Smooth muscle cell (in vitro differentiated cells): Measurements from ENCODE around the gene RILP. TPM values are rescaled to one million over a fixed set of nuclear protein-coding genes. Genes with fewer than 3 reads are reported as not detected.

Source experiments
- DNase-seq: peaks from one replicate; lab custom pipeline; 2025; ENCODE audit not compliant: unreplicated experiment; lab: John Stamatoyannopoulos, UW
- H2AFZ ChIP-seq: fragments of 200-600 bp; sonication (generic); 2 replicates; pipeline ENCODE4 v1.6.0; 2016; ENCODE audit warnings: antibody characterized with exemption, low read depth, mild to moderate bottlenecking
- H3F3A ChIP-seq: fragments of 200-600 bp; sonication (generic); 2 replicates; pipeline ENCODE4 v1.6.0; 2017; ENCODE audit warnings: antibody characterized with exemption, low read depth
- H3K27ac ChIP-seq: fragments of 200-600 bp; sonication (generic); 2 replicates; pipeline ENCODE4 v1.5.1; 2016; ENCODE audit warnings: low read depth, mild to moderate bottlenecking
- H3K27me3 ChIP-seq: fragments of 200-600 bp; sonication (generic); 2 replicates; pipeline ENCODE4 v1.6.1; 2016; ENCODE audit warnings: low read depth, mild to moderate bottlenecking
- H3K36me3 ChIP-seq: fragments of 200-600 bp; sonication (generic); 2 replicates; pipeline ENCODE4 v1.5.1; 2016; ENCODE audit warnings: low read depth
- H3K4me1 ChIP-seq: fragments of 200-600 bp; sonication (generic); 2 replicates; pipeline ENCODE4 v1.5.1; 2016; ENCODE audit warnings: low read depth
- H3K4me2 ChIP-seq: fragments of 200-600 bp; sonication (generic); 2 replicates; pipeline ENCODE4 v1.6.0; 2016; ENCODE audit warnings: mild to moderate bottlenecking
- H3K4me3 ChIP-seq: fragments of 200-600 bp; sonication (generic); 2 replicates; pipeline ENCODE4 v1.5.1; 2016; ENCODE audit warnings: mild to moderate bottlenecking
- H3K79me2 ChIP-seq: fragments of 200-600 bp; sonication (generic); 2 replicates; pipeline ENCODE4 v1.6.0; 2016; ENCODE audit warnings: low read depth, mild to moderate bottlenecking
- H3K9ac ChIP-seq: fragments of 200-600 bp; sonication (generic); 2 replicates; pipeline ENCODE4 v1.6.0; 2016; ENCODE audit warnings: low read depth
- H3K9me3 ChIP-seq: fragments of 200-600 bp; sonication (generic); replicated peaks from 2 replicates; pipeline ENCODE4 v1.5.1; 2016; ENCODE audit warnings: low read depth
- H4K20me1 ChIP-seq: fragments of 200-600 bp; sonication (generic); 2 replicates; pipeline ENCODE4 v1.6.0; 2016; ENCODE audit warnings: low read depth
- WGBS: methylation state at CpG from one replicate; pipeline ENCODE4 v1.1.7; 2016; ENCODE audit warnings: low lambda C conversion rate; 5-methylcytosine and 5-hydroxymethylcytosine counted together
- polyA plus RNA-seq: library from polyadenylated mRNA; unstranded; fragments of >200 nt; fragmentation: Nextera tagmentation; extraction: Ambion mirVana; gene quantifications from 2 replicates; pipeline ENCODE4 v1.2.1, GENCODE V29; 2016
- total RNA-seq: library from RNA; depleted of rRNA; stranded (reverse); fragments of >200 nt; gene quantifications from 2 replicates; pipeline ENCODE4 v1.2.3, GENCODE V29; 2014
- TF ChIP-seq, protein P1 (sequence below): fragments of 200-600 bp; sonication (generic); IDR thresholded peaks from 2 replicates; pipeline ENCODE4 v1.5.1; 2017; ENCODE audit warnings: borderline replicate concordance, mild to moderate bottlenecking, antibody characterized with exemption; ENCODE audit not compliant: insufficient read depth, poor library complexity, severe bottlenecking

RILP gene
- total and polyA plus RNA-seq, 2 experiments from 2014 or later: 5.1 to 7.4 TPM

- H4K20me1 ChIP-seq: no peaks in the 10 kb centered on the region
- TF ChIP-seq, protein P1, sequence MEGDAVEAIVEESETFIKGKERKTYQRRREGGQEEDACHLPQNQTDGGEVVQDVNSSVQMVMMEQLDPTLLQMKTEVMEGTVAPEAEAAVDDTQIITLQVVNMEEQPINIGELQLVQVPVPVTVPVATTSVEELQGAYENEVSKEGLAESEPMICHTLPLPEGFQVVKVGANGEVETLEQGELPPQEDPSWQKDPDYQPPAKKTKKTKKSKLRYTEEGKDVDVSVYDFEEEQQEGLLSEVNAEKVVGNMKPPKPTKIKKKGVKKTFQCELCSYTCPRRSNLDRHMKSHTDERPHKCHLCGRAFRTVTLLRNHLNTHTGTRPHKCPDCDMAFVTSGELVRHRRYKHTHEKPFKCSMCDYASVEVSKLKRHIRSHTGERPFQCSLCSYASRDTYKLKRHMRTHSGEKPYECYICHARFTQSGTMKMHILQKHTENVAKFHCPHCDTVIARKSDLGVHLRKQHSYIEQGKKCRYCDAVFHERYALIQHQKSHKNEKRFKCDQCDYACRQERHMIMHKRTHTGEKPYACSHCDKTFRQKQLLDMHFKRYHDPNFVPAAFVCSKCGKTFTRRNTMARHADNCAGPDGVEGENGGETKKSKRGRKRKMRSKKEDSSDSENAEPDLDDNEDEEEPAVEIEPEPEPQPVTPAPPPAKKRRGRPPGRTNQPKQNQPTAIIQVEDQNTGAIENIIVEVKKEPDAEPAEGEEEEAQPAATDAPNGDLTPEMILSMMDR: no peak
- peaks cover 25% of the 10 kb centered on the region for H3K4me1 ChIP-seq
- H3F3A ChIP-seq: no peaks in the 10 kb centered on the region
- no peak overlapping the region for H3K9ac ChIP-seq
- H3K79me2 ChIP-seq: no peaks in the 10 kb centered on the region
- peak overlapping the region; percentile 46 for H3K27ac ChIP-seq
- WGBS: 87% methylated on average over 12 of the region's 12 CpGs
- H3K9me3 ChIP-seq: no peaks in the 10 kb centered on the region
- H3K4me3 ChIP-seq: no peak overlapping the region
- no peak overlapping the region for H3K4me2 ChIP-seq
- no peaks in the 10 kb centered on the region for H3K36me3 ChIP-seq
- H3K27me3 ChIP-seq: no peaks in the 10 kb centered on the region
- DNase-seq: no peak
- H2AFZ ChIP-seq: no peak overlapping the region
Measured at GRCh38 chr17:1624650-1625049, 25.0 kb downstream of the RILP start.

DNA sequence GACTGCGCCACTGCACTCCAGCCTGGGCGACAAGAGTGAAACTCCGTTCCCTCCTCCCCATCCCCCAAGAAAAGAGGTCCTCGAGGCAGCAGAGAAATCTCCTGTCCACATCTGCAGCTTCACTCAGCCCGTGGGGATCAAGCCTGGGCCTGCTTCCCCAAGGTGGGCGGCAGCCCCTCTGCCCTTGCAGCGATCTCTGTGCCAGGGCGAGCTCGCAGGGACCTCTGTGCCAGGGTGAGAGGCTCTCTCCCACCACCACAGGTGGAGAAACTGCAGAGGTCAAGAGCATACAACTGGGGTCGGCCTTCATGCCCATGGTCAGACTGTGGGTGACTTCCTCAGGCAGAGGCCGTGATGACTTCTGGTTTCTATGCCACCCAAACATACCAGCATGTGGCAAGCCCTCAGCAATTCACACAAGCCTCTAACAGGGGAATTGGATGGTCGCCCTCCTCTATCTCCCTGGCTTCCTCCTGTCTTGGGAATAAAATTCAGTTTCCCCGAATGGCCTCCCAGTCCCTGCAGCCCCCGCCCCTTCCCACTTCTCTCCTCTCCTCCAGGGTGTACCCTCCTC lies 26.5 kb downstream of the RILP start:
- H3K9ac ChIP-seq: no peak overlapping the region
- TF ChIP-seq, protein P1: no peak
- no peaks in the 10 kb centered on the region for H4K20me1 ChIP-seq
- H2AFZ ChIP-seq: no peak overlapping the region
- H3K9me3 ChIP-seq: no peaks in the 10 kb centered on the region
- no peaks in the 10 kb centered on the region for H3K27me3 ChIP-seq
- H3K4me2 ChIP-seq: no peak overlapping the region
- H3K4me1 ChIP-seq: peaks cover 25% of the 10 kb centered on the region
- WGBS: 95% methylated on average over 14 of the region's 14 CpGs
- no peak for DNase-seq
- H3F3A ChIP-seq: no peaks in the 10 kb centered on the region
- no peaks in the 10 kb centered on the region for H3K36me3 ChIP-seq
- no peaks in the 10 kb centered on the region for H3K79me2 ChIP-seq
- no peak overlapping the region for H3K4me3 ChIP-seq
- H3K27ac ChIP-seq: no peak overlapping the region

GRCh38 chr17:1621273-1621954 lies 28.3 kb downstream of the RILP start:
- H3F3A ChIP-seq: no peaks in the 10 kb centered on the region
- H3K27me3 ChIP-seq: no peaks in the 10 kb centered on the region
- no peak overlapping the region for H3K9ac ChIP-seq
- no peaks in the 10 kb centered on the region for H3K9me3 ChIP-seq
- no peaks in the 10 kb centered on the region for H4K20me1 ChIP-seq
- no peaks in the 10 kb centered on the region for H3K36me3 ChIP-seq
- no peak for DNase-seq
- no peaks in the 10 kb centered on the region for H3K79me2 ChIP-seq
- peaks cover 14% of the 10 kb centered on the region for H3K4me1 ChIP-seq
- H3K27ac ChIP-seq: no peak overlapping the region
- WGBS: 90% methylated on average over 22 of the region's 22 CpGs
- no peak overlapping the region for H3K4me2 ChIP-seq
- no peak overlapping the region for H3K4me3 ChIP-seq
- TF ChIP-seq, protein P1: no peak
- H2AFZ ChIP-seq: no peak overlapping the region

GRCh38 chr17:1620486-1620885 lies 29.2 kb downstream of the RILP start:
- no peaks in the 10 kb centered on the region for H3F3A ChIP-seq
- no peak overlapping the region for H3K4me2 ChIP-seq
- peaks cover 5% of the 10 kb centered on the region for H3K4me1 ChIP-seq
- no peaks in the 10 kb centered on the region for H3K79me2 ChIP-seq
- no peak for DNase-seq
- TF ChIP-seq, protein P1: no peak
- H3K9me3 ChIP-seq: no peaks in the 10 kb centered on the region
- H3K9ac ChIP-seq: no peak overlapping the region
- H3K4me3 ChIP-seq: no peak overlapping the region
- H3K27ac ChIP-seq: no peak overlapping the region
- WGBS: 79% methylated on average over 13 of the region's 13 CpGs
- no peaks in the 10 kb centered on the region for H4K20me1 ChIP-seq
- no peaks in the 10 kb centered on the region for H3K36me3 ChIP-seq
- H2AFZ ChIP-seq: no peak overlapping the region
- H3K27me3 ChIP-seq: no peaks in the 10 kb centered on the region
